Osteoblast (primary cell): ENCODE data around the gene NFIA. TPM values are rescaled to one million over a fixed set of nuclear protein-coding genes. Genes with fewer than 3 reads are reported as not detected.

ENCODE experiments used
- DNase-seq: peaks from one replicate; pipeline ENCODE4 v3.0.0; 2011; ENCODE audit warnings: low spot score, mixed read lengths; ENCODE audit not compliant: insufficient read length; ENCODE audit errors: missing footprints
- H2AFZ ChIP-seq: 2 replicates; pipeline ENCODE4 v1.6.0; 2011; ENCODE audit warnings: mild to moderate bottlenecking, low read length
- H3K27ac ChIP-seq: 2 replicates; pipeline ENCODE4 v1.5.1; 2011; ENCODE audit warnings: mild to moderate bottlenecking, low read depth, low read length, moderate library complexity
- H3K27me3 ChIP-seq: 2 replicates; pipeline ENCODE4 v1.6.0; 2012; ENCODE audit warnings: mild to moderate bottlenecking, control low read depth, inconsistent platforms, low read length, moderate library complexity; ENCODE audit not compliant: insufficient read depth
- H3K36me3 ChIP-seq: 2 replicates; pipeline ENCODE4 v1.5.1; 2011; ENCODE audit warnings: mild to moderate bottlenecking, low read length, control low read depth, moderate library complexity; ENCODE audit not compliant: insufficient read depth
- H3K4me1 ChIP-seq: 2 replicates; pipeline ENCODE4 v1.5.1; 2011; ENCODE audit warnings: mild to moderate bottlenecking, low read length, control low read depth, moderate library complexity; ENCODE audit not compliant: insufficient read depth
- H3K4me2 ChIP-seq: 2 replicates; pipeline ENCODE4 v1.6.0; 2011; ENCODE audit warnings: mild to moderate bottlenecking, low read length; ENCODE audit not compliant: insufficient read depth
- H3K4me3 ChIP-seq: fragments of 200-600 bp; sonication (generic); 3 replicates; pipeline ENCODE4 v1.5.1; 2012; ENCODE audit warnings: mild to moderate bottlenecking, low read length, inconsistent platforms; ENCODE audit not compliant: insufficient read depth
- H3K79me2 ChIP-seq: 2 replicates; pipeline ENCODE4 v1.6.0; 2012; ENCODE audit warnings: mild to moderate bottlenecking, low read length, control low read depth, inconsistent platforms; ENCODE audit not compliant: insufficient read depth
- H3K9me3 ChIP-seq: 2 replicates; pipeline ENCODE4 v1.5.1; 2011; ENCODE audit warnings: low read depth, low read length, control low read depth
- H4K20me1 ChIP-seq: 2 replicates; pipeline ENCODE4 v1.6.0; 2012; ENCODE audit warnings: mild to moderate bottlenecking, low read length, control low read depth; ENCODE audit not compliant: insufficient read depth
- total RNA-seq: library from RNA; depleted of rRNA; stranded (reverse); fragments of >200 nt; gene quantifications from 2 replicates; pipeline ENCODE4 v1.2.3, GENCODE V29; 2012
- TF ChIP-seq, protein P1 (sequence below): IDR thresholded peaks from 2 replicates; pipeline ENCODE4 v1.5.1; 2011; ENCODE audit warnings: mild to moderate bottlenecking, low read depth, low read length, moderate library complexity; ENCODE audit errors: extremely low read depth

NFIA gene
- total RNA-seq, 1 donor = 7.2 TPM

DNA sequence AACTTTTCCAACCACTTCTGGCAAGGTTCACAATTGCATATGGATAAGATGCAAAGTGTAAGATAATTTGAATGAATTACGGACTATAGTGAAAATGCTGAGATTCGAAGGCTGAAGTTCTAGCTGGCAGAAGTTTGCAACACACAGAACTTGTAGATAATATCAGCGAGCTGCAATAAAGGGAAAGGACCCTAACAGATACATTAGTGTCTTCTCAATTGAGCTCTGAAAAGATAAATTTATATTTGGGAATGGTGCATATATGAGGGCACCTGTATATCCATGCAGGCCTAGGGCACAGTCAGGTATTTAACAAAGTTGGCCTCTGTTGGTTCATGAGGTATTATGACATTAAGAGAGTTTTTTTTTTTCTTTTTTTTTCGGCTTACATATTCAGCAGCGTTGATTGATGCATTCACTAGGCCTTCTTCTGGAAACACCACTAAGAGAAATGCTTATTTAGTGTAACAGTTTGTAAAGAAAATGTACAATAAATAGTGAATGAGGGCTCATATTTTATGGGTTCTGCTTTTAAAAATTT lies 2.2 kb downstream of the NFIA start:
- peaks cover 34% of the 10 kb centered on the region for H3K4me1 ChIP-seq
- DNase-seq = no peak
- TF ChIP-seq, protein P1, sequence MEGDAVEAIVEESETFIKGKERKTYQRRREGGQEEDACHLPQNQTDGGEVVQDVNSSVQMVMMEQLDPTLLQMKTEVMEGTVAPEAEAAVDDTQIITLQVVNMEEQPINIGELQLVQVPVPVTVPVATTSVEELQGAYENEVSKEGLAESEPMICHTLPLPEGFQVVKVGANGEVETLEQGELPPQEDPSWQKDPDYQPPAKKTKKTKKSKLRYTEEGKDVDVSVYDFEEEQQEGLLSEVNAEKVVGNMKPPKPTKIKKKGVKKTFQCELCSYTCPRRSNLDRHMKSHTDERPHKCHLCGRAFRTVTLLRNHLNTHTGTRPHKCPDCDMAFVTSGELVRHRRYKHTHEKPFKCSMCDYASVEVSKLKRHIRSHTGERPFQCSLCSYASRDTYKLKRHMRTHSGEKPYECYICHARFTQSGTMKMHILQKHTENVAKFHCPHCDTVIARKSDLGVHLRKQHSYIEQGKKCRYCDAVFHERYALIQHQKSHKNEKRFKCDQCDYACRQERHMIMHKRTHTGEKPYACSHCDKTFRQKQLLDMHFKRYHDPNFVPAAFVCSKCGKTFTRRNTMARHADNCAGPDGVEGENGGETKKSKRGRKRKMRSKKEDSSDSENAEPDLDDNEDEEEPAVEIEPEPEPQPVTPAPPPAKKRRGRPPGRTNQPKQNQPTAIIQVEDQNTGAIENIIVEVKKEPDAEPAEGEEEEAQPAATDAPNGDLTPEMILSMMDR = no peak
- peaks cover 29% of the 10 kb centered on the region for H3K79me2 ChIP-seq
- peak overlapping the region; percentile 56 for H3K27ac ChIP-seq
- peak overlapping the region; percentile 73 for H3K4me2 ChIP-seq
- peak overlapping the region; percentile 89 for H3K4me3 ChIP-seq
- H3K27me3 ChIP-seq = no peaks in the 10 kb centered on the region
- peak overlapping the region; percentile 83 for H2AFZ ChIP-seq
- no peaks in the 10 kb centered on the region for H4K20me1 ChIP-seq
- peaks cover 7% of the 10 kb centered on the region for H3K36me3 ChIP-seq
- H3K9me3 ChIP-seq = no peaks in the 10 kb centered on the region

GRCh38 chr1:61085206-61085982 lies 3.0 kb downstream of the NFIA start:
- TF ChIP-seq, protein P1 = no peak
- peak overlapping the region; percentile 21 for H2AFZ ChIP-seq
- H3K27ac ChIP-seq = no peak overlapping the region
- no peak overlapping the region for H3K4me2 ChIP-seq
- H3K4me1 ChIP-seq = peaks cover 27% of the 10 kb centered on the region
- no peaks in the 10 kb centered on the region for H3K9me3 ChIP-seq
- no peaks in the 10 kb centered on the region for H4K20me1 ChIP-seq
- no peak overlapping the region for H3K4me3 ChIP-seq
- peaks cover 30% of the 10 kb centered on the region for H3K79me2 ChIP-seq
- no peak for DNase-seq
- H3K27me3 ChIP-seq = no peaks in the 10 kb centered on the region
- peaks cover 7% of the 10 kb centered on the region for H3K36me3 ChIP-seq

- no peaks in the 10 kb centered on the region for H3K9me3 ChIP-seq
- H3K4me3 ChIP-seq = no peak overlapping the region
- no peak for DNase-seq
- H3K4me2 ChIP-seq = no peak overlapping the region
- H3K27ac ChIP-seq = no peak overlapping the region
- H3K36me3 ChIP-seq = peaks cover 7% of the 10 kb centered on the region
- no peaks in the 10 kb centered on the region for H4K20me1 ChIP-seq
- H3K4me1 ChIP-seq = peaks cover 20% of the 10 kb centered on the region
- TF ChIP-seq, protein P1 = no peak
- H3K79me2 ChIP-seq = peaks cover 32% of the 10 kb centered on the region
- no peak overlapping the region for H2AFZ ChIP-seq
- no peaks in the 10 kb centered on the region for H3K27me3 ChIP-seq
These were observed 3.8 kb downstream of the NFIA start for GRCh38 chr1:61085983-61086644.

GRCh38 chr1:61087571-61087970 lies 5.2 kb downstream of the NFIA start:
- no peak overlapping the region for H3K27ac ChIP-seq
- no peak for DNase-seq

More at GRCh38 chr1:61087571-61087970, 5.2 kb downstream of the NFIA start:
- Histone ChIP-seq H3K9me3 (no peaks in the 10 kb centered on the region), H3K36me3 (peaks cover 7% of the 10 kb centered on the region), H3K4me1 (peaks cover 13% of the 10 kb centered on the region), H4K20me1 (no peaks in the 10 kb centered on the region), H3K27me3 (no peaks in the 10 kb centered on the region), H3K79me2 (peaks cover 34% of the 10 kb centered on the region), H3K4me2 (no peak overlapping the region), H3K4me3 (no peak overlapping the region), H2AFZ (no peak overlapping the region)
- TF ChIP-seq, protein P1 = no peak
